HG03103 (cell line): ENCODE measurements around the gene UQCRC1.

Experiments used
- ATAC-seq: cut with Tn5 transposase; IDR thresholded peaks from one replicate; pipeline ENCODE4 v1.9.1; 2021; ENCODE audit warnings: low read depth; ENCODE audit not compliant: unreplicated experiment

UQCRC1 gene

DNA sequence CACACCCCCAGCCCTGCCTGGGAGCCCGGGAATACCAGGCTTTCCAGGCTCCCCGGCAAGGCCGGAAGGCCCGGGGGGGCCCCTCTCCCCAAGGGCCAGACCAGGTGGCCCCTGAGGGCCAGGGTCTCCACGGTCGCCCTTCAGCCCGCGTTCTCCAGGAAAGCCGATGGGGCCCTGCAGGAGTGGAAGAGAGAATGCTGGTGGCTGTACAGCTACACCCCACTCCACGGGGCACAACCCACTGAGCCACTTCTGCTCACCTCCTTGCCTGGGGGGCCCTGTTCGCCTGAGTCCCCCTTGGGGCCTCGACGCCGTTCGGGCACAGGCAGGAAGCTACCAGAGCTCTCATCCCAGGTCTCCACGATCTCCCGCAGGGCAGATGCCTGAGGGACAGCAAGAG, 34.1 kb downstream of the UQCRC1 start:
- ATAC-seq: no peak

DNA sequence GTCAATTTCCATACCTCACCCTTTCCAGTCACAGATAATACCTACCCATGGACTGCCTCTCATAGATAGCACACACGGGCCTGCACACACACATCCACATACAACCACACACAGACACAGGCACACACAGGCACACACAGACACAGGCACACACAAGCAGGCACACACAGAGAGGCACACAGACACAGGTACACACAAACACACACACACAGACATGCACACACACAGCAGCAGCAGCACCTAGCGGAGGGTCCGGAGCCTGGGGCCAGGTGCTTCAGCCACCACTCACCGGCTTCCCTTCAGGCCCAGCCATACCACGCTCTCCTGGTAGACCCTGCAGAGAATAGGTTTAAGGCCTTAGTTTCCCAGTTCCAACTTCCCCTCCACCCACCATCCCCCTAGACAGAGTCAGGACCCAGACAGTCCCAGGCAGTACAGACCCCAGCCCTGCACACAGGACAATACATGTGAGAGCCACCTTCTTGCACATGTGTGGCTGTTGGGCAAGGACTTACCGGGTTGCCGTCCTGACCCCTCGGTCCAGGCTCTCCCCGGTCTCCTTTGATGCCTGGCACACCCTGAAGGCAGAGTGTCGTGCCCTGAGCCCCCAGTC, 35.4 kb downstream of the UQCRC1 start:
- ATAC-seq: no peak

DNA sequence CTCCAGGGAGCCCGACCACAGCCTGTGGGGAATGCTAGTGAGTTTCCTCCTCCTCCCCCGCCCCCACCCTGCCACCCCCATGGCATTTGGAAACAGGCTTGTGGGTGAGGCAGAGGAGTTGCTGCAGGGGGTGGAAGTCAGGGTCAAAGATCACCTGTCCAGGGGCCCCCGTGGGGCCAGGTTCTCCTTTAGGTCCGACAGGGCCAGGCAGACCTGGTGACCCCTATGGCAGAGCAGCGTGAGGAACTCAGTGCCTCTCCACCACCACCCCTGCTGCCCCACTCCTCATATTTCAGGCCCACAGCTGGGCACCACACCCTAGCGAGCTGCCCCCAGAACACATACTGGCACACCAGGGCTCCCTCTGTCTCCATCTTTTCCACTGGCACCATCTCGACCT, 36.9 kb downstream of the UQCRC1 start:
- no peak for ATAC-seq

DNA sequence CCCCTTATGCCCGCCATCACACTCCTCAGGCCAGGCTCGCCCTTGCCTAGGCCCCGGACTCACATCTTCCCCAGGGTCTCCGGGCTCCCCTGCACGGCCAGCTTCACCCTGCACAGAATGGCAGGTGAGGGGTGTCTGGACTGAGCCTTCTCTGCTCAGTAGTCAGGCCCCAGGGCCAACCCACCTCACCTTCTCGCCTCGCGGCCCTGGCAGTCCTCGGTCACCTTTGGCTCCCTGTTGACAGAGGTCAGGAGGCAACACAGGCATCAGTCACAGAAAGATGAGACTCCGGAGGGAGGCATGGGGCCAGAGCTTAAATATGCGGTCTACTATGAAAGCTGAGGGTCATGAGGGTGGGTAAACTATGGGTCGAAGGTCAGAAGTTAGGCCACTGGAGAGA, 37.5 kb downstream of the UQCRC1 start:
- ATAC-seq: no peak

DNA sequence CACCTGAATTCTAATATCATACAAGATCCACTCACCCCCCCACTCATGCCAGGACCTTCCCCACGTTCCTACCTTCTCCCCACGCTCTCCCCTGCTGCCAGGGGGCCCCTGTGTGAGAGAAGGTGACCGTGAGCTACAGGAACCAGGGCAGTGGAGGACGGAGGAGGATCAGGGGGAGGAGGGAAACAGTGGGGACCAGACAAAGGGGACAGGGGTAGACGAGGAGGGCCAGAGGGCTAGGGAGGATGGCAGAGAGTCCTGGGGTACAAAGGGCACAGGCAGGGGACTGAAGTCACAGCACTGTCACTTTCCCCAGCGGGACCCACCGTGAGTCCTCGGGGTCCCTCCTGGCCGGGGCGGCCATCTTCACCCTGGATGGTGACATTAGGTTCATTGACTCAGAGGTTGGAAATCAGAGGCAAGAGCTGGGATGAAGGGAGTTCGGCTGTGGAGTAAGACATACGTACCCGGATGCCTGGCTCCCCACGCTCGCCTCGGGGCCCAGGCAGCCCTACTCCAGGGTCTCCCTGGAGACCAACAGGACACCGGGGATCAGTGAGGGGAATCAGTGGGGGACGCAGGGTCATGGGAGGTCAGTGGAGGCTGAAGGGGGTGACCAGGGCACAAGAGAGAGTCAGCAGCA, 39.5 kb downstream of the UQCRC1 start:
- ATAC-seq: no peak

DNA sequence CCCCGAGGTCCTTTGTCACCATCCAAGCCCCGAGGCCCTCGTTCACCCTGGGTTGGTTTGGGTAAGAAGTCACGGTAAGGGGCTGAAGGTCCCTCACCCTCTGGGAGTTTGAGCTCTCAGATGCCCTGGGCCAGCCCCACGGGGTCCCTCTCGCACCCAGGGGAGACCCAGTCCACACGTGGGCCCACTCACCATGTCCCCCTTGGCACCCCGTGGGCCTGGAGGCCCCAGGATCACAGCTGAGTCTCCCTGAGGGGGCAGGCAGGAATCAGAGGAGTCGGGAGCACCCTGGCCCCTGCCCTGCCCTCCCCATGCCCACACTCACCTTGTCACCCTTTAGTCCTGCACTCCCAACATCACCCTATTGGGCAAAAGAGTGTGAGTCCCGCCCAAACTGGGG, 40.0 kb downstream of the UQCRC1 start:
- ATAC-seq: no peak

DNA sequence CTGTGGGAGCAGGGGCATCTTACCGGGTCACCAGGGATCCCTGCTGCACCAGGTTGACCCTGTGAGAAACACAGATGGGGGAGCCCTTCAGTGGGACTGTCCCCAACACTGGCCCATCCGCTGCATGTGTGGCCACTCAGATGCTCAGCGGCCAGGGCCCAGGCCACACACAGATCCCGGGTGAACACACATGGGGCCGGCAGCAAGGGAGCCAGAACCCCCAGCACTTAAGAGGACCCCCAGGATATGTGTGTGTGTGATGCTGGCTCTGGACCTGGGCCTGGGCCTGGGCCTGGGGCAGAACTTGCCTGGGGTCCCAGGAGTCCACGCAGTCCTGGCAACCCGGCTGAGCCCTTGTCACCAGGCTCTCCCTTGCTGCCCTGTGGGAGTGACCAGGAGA, 41.0 kb downstream of the UQCRC1 start:
- no peak for ATAC-seq

DNA sequence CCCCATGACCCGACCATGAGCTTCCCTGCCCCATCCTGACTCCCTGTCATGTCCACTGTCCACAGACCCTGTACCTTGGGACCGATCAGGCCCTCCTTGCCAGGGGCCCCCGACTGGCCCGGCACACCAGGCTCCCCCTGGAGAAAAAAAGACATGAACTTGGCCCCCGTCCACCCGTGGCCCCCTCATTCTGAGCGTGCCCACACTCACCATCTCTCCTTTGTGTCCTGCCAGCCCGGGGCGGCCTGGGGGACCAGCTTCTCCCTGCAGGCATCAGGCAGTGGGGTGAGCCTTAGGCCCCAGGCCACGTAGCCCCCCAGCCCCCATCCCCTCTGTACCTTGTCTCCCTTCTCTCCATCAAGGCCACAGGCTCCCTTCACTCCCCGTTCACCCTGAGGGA, 41.9 kb downstream of the UQCRC1 start:
- ATAC-seq: no peak

DNA sequence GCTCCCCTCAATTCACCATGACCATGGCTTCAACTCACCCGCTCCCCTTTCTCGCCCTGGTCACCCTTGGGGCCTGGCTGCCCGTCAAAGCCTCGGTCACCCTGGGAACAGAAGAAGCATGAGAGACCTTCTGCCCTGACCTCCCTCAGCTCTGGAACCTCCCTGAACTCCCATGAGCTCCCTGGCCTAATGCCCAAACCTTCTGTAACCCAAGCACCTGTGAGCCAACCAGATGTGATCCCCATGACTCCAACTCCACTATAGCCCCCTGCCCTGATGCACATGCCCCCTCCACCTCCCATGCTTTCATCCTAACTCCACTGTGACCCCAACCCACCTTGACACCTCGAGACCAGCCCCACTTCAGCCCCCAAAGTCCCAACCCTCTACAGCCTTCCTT, 42.4 kb downstream of the UQCRC1 start:
- ATAC-seq: no peak

DNA sequence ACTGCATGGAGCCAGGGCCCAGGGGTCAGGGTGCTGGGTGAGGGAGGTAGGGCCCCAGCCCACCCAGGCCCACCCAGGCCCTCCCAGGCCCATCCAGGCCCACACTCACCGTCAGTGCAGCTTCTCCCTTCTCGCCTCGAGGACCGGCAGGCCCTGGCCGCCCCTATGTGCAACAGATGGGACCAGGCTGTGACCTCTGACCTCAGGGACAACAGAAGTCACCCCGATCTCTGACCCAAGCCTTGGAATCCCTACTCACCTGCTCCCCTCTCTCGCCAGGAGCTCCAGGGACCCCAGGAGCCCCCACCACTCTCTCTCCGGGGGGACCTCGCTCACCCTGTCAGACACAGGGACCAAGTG, 43.1 kb downstream of the UQCRC1 start:
- no peak for ATAC-seq

DNA sequence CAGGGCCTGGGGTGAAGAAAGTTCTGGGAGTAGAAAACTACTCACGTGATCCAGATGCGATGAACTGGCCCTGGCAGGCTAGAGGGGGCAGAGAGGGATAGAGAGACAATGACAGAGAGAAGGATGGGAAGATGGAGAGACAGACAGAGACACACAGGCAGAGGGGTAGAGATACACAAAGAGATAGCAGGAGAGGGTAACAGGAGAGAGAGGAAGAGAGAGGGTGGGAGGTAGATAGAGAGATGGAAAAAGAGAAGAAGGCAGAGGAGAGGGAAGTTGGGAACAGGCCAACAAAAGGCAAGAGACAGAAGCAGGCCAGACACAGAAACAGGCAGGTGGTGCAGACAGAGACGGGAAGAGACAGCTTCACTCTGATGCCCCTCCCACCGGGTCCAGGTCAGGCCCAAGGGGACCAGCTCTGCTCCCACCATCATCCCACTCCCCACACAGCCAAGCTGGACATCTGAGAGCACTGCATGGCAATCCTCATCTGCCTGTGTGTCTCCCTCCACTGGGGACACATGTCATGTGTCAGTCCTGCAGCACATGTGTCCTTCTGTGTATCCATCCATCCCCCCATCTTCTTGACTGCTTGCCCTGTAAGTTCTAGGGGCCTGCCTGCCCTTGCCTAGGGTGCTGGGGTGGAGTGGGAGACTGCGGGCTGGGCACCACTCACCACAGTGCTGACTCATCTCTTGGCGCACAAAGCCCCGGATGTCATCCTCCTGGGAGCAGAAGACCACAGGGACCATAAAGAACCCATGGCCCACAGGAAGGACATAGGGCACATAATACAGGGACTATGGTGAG, 43.6 kb downstream of the UQCRC1 start:
- ATAC-seq: no peak

DNA sequence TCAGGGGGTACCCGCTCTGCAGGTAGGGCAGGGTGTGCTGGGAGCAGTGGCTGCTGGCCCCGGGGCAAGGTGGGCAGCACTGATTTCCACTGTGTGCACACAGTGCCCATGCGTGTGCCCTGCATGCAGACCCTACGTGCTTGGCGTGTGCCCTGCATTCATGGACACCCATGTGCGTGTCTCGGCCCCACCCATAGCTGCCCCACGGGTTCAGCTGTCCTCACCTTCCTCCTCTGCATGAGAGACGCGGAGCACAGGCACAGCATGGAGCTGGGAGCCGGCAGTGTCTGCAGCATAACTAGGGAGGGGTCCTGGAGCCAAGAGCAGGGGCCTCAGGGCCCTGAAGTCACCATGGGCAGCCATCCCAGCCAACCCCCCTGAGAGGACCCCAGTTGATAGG, 44.3 kb downstream of the UQCRC1 start:
- ATAC-seq: no peak

DNA sequence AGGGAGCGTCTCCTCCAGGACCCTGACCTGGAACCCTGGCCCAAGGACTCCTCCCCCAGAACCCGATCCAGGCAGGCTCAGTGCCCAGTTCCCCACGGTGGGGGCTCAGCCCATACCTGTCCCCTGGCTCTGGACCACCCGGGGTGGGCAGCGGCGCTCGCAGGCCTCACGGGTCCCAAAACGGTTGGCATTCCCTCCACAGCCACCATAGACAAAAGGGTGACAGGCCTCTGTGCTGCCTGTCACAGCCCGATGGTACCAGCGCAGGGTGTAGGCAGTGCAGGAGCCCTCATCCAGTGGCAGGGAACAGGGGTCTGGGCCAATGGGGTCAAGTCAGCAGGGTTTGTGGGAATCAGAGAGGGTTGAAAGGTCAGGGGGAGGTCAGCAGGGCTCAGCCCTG, 44.8 kb downstream of the UQCRC1 start:
- no peak for ATAC-seq

DNA sequence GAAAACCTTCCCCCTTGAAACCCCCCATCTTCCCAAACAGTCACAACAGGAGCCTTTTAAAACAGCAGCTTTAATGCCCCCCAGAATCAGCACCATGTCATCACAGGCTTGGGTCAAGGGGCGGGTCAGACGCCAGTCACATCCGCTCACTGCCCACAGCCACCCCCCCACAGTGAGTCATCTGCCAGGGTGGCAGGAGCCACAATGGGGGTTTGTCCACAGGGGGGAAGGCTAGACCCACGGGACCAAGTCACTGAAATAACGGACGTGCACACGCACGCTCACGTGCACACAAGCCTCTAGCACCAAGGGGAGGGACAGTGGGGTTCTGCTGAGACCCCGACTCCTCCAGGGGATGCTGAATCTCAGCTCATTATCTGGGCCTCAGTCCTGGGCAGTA, 45.4 kb downstream of the UQCRC1 start:
- no peak for ATAC-seq

DNA sequence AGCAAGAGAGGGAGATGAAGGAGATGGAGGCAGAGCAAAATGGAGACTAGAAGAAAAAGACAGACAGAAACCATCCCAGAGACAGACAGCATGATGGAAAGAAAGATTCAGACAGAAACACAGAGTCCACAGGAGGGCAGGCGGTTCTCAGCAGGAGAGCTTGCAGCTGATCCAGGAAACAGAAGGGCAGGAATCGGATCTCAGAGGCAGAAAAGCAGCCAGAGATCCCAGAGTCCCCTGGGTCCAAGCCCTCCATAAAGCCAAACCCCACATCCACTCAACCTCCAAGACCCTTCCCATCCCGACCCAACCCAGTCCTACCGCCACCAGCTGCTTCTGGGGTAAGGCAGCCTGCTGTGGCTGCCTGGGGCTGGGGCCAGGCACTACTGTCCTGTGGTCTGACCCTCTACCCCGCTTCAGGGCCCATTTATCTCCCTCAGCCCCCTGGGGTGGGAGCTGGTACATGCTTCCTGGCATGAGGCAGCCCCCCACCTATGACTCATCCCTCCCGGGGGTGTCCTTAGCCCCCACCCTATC, 46.0 kb downstream of the UQCRC1 start, which contains the start of gene UCN2:
Gene UCN2 (minus strand): TSS at position 400 of the 537 bp plus-strand sequence. CDS start 657 bp downstream, outside the sequence.
- no peak for ATAC-seq

DNA sequence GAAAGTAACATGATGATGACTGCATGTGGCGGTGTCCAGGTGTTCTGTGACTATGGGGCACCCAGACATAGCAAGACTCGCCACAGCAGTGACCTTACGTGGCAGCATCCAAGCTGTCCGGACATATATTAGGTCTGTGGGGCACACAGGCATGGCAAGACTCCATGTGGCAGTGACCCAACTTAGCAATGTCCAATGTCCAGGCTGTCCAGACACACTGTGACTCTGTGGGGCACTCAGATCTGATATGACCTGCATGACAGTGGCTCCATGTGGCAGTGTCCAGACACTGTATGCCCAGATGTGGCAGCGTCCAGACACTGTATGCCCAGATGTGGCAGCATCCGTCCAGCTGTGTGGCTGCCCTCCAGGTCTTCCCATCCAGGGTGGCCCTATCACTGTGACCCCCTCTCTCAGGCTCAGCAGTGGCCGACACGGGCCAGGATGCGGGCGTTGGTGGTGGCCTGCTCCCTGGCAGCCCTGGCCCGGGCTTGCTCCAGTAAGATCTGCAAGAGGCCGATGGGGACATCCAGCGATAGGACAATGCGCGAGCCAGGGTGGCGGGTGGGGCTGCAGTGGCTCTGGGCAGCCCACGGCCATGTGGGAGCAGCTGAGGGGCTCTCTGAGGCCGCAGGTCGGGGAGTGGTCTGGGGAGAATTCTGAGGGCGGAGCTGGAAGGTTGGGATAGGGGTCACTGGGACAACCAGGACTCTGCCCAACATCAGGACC, 46.9 kb downstream of the UQCRC1 start:
- ATAC-seq: no peak

DNA sequence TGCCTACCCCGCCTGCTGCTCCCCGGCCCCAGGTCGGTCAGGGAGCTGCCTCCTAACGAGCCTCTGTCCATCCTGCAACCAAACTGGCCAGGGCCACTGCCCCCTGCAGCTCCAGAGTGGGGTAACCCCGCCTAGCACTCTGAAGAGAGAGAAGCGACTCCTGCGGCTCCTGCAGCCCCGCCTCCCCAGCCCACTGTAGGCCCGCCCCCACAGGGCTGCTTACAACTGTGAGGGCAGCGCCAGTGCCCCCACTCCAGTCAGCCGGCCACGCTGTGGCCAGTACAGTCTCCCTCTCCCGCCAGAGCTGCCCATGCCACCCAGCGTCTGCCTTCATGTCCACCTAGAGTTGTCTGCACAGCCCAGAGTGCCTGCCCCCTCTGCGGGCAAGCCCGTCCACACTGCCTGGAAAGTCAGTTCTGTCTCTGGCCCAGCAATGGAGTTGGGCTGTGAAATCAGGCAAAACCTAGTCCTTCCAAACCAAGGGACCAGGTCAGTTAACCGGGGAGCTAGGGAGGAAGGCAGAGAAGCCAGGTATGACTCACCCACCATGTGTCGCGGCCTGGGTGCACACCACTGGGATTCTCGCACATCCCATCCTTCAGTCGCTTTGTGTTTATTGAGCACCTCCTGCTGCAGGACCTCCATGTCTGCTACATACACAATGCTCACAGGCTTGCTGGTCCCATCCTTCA, 48.3 kb downstream of the UQCRC1 start:
- no peak for ATAC-seq

DNA sequence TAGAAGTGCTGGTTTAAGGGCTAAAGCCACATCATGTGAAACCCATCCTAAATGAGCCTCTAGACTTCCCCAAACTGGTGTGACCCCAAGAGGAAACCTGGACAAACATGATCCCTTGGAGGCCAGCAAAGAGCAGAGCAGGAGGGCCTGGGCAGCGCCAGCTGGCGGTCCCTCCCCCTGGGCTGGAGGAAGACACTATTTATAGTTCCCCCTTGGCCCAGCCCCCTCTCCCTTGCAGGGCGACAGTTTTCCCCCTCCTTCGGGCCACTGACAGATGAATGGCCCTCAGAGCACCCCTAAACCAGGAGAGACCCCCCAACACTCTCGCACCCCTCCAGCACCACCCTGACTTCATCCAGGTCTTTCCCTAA, 48.8 kb downstream of the UQCRC1 start:
- no peak for ATAC-seq

DNA sequence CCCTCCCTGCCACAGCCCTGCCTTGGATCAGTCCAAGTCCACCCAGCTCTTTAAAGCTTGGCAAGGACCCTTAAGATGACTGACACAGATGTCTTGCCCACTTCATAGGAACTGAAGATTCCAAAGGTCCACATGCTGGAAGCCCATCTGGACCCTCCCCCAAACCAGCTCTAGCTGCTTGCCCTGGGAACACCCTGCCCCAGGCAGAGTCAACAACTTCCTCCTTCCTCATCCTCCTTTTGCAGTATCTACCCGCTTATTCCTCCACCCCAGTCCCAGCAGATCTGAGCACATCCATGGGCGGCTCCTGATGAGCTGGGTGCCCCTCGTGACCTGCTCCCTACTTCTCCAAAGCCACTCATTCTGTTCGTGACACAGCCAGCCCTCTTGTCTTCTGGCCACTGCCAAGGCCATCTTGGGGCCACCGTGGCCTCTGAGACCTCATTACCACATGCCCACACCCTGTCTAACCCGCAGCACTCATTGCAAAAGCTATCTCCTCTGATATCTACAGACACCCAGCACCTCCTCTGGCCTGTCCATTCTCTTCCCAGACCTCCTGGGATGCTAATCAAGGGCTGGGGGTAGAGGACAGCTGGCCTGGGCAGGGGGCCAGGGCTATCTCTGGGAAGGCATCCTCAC, 50.8 kb downstream of the UQCRC1 start:
- ATAC-seq: no peak
